VCaP (cell line): Measurements from ENCODE around the gene MLH1.

Experiments
- H3K27ac ChIP-seq: fragments of 450-650 bp; 2 replicates; pipeline ENCODE4 v1.5.1; 2017
- TF ChIP-seq, protein P1 (sequence below): fragments of 450-650 bp; conservative IDR thresholded peaks from 2 replicates; pipeline ENCODE4 v1.5.1; 2017; ENCODE audit warnings: mild to moderate bottlenecking, moderate library complexity

MLH1 gene

DNA sequence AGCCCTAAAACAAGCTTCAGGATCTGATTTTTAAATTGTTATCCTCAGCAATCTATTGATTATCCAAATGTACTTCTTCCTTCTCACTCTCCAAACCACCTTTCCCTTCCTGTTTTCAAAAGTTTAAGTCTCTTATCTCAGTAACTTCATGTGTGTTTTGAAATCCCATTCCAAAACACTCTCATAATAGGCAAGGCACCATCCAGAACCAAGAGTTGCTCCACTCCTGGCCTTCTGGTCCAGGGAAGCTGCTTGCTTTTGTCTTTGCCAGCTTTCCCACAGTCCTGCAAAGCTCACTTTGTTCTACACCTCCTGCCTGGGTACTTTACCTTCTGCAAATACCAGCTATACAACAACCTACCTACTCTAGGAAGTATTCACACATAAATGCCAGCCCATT, 63.5 kb downstream of the MLH1 start:
- H3K27ac ChIP-seq: no peak overlapping the region
- TF ChIP-seq, protein P1, sequence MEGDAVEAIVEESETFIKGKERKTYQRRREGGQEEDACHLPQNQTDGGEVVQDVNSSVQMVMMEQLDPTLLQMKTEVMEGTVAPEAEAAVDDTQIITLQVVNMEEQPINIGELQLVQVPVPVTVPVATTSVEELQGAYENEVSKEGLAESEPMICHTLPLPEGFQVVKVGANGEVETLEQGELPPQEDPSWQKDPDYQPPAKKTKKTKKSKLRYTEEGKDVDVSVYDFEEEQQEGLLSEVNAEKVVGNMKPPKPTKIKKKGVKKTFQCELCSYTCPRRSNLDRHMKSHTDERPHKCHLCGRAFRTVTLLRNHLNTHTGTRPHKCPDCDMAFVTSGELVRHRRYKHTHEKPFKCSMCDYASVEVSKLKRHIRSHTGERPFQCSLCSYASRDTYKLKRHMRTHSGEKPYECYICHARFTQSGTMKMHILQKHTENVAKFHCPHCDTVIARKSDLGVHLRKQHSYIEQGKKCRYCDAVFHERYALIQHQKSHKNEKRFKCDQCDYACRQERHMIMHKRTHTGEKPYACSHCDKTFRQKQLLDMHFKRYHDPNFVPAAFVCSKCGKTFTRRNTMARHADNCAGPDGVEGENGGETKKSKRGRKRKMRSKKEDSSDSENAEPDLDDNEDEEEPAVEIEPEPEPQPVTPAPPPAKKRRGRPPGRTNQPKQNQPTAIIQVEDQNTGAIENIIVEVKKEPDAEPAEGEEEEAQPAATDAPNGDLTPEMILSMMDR: no peak

DNA sequence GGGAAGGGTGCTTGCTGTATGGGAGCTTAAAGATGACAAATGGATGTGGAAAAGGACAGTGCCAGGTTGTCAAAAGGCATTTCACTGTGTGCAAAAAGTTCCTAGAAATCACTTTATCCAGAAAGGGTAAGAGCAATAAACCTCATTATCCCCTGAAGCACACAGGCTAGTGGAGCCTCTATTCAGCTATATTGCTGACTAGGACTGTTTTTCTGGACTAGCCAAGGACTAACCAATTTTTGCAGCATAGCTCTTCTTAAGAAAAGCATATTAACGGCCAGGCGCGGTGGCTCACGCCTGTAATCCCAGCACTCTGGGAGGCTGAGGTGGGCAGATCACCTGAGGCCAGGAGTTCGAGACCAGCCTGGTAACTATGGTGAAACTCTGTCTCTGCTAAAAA, 64.8 kb downstream of the MLH1 start:
- H3K27ac ChIP-seq: no peak overlapping the region
- TF ChIP-seq, protein P1: no peak

DNA sequence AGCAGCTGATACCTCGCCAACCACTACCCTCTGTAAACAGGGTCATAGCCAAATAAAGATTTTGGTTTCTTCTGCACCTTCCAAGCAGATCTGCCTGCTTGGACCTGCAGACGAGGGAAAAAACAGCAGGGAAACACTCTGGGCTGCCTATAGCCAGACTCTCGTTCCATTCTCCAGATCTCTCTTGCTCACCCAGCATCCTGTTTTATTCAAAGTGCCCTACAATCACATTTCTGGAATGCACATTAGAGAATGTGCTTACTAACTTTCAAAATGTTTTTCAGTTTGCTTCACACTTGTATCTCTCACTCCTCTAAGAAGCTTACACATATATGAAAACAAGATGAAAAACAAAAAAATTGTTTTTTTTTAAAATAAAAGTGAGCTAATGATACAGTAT, 71.4 kb downstream of the MLH1 start:
- TF ChIP-seq, protein P1: no peak
- no peak overlapping the region for H3K27ac ChIP-seq

DNA sequence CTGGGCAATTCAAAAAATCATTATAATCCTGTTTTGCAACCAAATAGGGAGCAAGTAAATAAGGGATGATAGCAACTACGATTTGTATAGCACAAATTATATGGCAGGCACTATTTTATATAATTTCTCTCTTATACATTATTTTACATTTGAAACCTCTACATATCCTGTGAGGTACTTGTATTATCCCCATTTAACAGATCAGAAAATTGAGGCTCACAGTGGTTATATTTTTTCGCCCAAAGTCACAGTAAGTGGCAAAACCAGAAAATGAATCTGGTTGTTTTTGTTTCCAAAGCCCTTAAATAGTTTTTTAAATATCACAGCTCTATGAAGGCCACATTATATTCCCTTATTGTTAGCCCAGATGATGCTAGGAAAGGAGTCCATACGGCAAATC, 74.3 kb downstream of the MLH1 start:
- TF ChIP-seq, protein P1: no peak
- H3K27ac ChIP-seq: no peak overlapping the region

DNA sequence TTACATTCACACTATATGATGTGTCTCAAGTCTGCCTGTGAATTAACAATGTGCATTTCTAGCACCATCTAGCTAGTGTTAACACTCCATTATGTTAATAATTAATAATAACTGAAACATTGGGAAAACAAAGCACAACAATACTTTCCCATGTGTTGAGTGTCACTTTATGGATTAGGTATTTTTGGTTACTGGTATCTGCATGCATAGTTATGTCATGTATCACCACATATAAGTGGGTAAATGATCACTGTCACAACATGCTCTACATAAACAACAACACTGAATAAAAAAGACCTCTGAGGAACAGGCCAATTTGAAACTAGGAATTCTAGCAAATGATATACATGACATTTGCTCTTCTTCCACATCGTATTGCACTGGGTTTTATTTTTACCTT, 74.7 kb downstream of the MLH1 start:
- TF ChIP-seq, protein P1: no peak
- H3K27ac ChIP-seq: no peak overlapping the region

DNA sequence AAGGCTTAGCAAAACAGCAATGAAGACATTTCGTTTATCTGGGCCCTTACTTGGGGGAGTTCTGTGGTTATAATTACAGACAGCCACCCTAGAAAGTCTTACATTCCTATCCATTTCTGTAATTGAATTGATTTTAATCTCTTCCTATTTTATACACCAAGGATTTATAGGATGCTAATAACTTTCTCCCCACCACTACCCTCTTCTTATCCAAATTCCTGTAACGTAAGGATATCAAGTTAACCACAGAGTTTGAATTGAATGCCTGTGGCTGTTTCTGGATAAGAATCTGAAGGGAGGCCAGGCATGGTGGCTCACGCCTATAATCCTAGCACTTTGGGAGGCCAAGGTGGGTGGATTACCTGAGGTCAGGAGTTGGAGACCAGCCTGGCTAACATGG, 78.6 kb downstream of the MLH1 start:
- TF ChIP-seq, protein P1: no peak

DNA sequence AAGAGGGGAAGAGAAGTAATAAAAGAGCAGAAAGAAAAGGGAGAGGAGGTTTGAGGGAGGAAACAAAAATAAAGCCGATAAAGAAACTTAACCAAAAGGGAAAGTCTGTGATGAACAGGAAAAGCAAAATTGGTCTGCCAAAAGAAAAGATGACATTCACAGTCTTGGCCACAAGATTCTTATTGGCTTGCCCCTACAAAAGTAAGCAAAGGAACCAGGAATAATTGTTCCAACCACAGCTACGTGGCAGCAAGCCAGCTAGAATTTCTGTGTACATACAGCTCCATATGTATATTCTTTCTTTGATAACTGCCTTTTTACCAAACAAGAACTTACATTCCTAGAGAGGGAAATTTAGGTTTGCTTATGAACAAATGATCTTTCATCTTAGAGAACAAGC, 79.6 kb downstream of the MLH1 start:
- TF ChIP-seq, protein P1: no peak
- peak overlapping the region; percentile 56 for H3K27ac ChIP-seq

More for the DNA sequence above, 78.6 kb downstream of the MLH1 start:
- peak overlapping the region; percentile 56 for H3K27ac ChIP-seq

DNA sequence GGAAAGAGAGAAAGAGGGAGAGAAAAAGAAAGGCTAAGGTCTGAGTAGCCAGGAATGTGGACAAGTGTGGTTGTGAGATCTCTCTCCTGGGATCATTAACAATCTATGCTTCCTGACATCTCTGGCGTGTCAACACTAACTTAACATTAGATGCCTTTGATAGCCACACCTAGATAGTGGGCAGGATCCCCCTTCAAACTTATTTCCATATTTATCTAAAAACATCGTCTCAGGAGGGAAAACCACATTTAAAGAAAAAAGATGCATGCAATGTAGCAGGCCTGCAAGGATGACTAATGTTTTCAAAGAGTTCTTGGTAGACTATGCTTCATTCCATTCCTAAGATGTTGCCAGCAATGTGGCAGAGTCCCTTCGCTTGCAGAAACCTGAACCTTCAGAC, 80.9 kb downstream of the MLH1 start:
- TF ChIP-seq, protein P1: no peak
- no peak overlapping the region for H3K27ac ChIP-seq
